H1 (cell line): ENCODE data around the gene ERCC1.

Experiments used
- BRCA1 ChIP-seq: IDR thresholded peaks from 2 replicates; pipeline ENCODE4 v1.6.1; 2012; ENCODE audit warnings: low read depth, low read length, improper control_type of control experiment
- CTCF ChIP-seq, 3 experiments: IDR thresholded peaks; 1 replicate in 2 of 3; 2 replicates in 1 of 3; pipeline versions ENCODE4 v1.5.1 to v1.6.1; 2011; ENCODE audit warnings: low read length in 3 of 3, mild to moderate bottlenecking in 3 of 3, inconsistent platforms in 2 of 3, low read depth in 1 of 3, moderate library complexity in 1 of 3; ENCODE audit not compliant: insufficient read depth in 1 of 3; ENCODE audit errors: control extremely low read depth in 1 of 3
- EP300 ChIP-seq, 2 experiments: IDR thresholded peaks; 1 replicate in 1 of 2; 2 replicates in 1 of 2; pipeline ENCODE4 v1.6.1; 2011 to 2012; ENCODE audit warnings: low read depth in 2 of 2, low read length in 2 of 2, mild to moderate bottlenecking in 2 of 2, borderline replicate concordance in 1 of 2, inconsistent platforms in 1 of 2, moderate library complexity in 1 of 2
- FOSL1 ChIP-seq: IDR thresholded peaks from 2 replicates; pipeline ENCODE4 v1.6.1; 2011; ENCODE audit warnings: mild to moderate bottlenecking, low read depth, low read length, moderate library complexity; ENCODE audit not compliant: insufficient read depth
- PHF8 ChIP-seq: fragments of 200-600 bp; sonication (generic); conservative IDR thresholded peaks from 2 replicates; pipeline ENCODE4 v1.7.1; 2012; ENCODE audit warnings: low read depth, mild to moderate bottlenecking, inconsistent platforms, low read length, moderate library complexity
- POLR2A ChIP-seq, 2 experiments: IDR thresholded peaks; 1 replicate in 1 of 2; 2 replicates in 1 of 2; pipeline ENCODE4 v1.6.1; 2011; ENCODE audit warnings: low read depth in 2 of 2, low read length in 2 of 2, mild to moderate bottlenecking in 2 of 2; ENCODE audit errors: control extremely low read depth in 1 of 2
- POLR2AphosphoS5 ChIP-seq: IDR thresholded peaks from 2 replicates; pipeline ENCODE4 v1.6.1; 2011; ENCODE audit warnings: low read depth, low read length
- YY1 ChIP-seq: IDR thresholded peaks from 2 replicates; pipeline ENCODE4 v1.6.1; 2011; ENCODE audit warnings: low read depth, mild to moderate bottlenecking, low read length

GRCh38 chr19:45451850-45452387 is 28.2 kb upstream of the ERCC1 start:
- TF ChIP-seq POLR2AphosphoS5 (no peak), CTCF (IDR thresholded peaks at IDR 0.05; ENCODE audit: control extremely low read depth in 1 of 3, insufficient read depth in 1 of 3, low read depth in 1 of 3, low read length in 3 of 3) (no peak), PHF8 (no peak), POLR2A (IDR thresholded peaks at IDR 0.05; ENCODE audit: control extremely low read depth in 1 of 2, low read depth in 2 of 2, low read length in 2 of 2) (no peak), YY1 (no peak), FOSL1 (no peak), BRCA1 (no peak), EP300 (IDR thresholded peaks at IDR 0.05; ENCODE audit: borderline replicate concordance in 1 of 2, low read depth in 2 of 2, low read length in 2 of 2) (no peak)
